Activated CD8-positive, alpha-beta T cell treated with anti-CD3 and anti-CD28 coated beads for 36 hours (primary cell): ENCODE measurements around the gene PRSS33. TPM values are rescaled to one million over a fixed set of nuclear protein-coding genes. Genes with fewer than 3 reads are reported as not detected.

Experiments used
- ATAC-seq: fragments of 200-7000 bp; cut with Tn5 transposase; one replicate; pipeline ENCODE4 v1.10.0; 2021; ENCODE audit warnings: mild to moderate bottlenecking, moderate library complexity
- CTCF ChIA-PET: fragments of 350-600 bp; sonication (Branson Sonifier 250); formaldehyde crosslinking; loops from one replicate; lab custom pipeline; 2021; ENCODE audit warnings: antibody characterized with exemption; lab: Charles Lee
- POLR2A ChIA-PET: fragments of 350-600 bp; sonication (Branson Sonifier 250); formaldehyde crosslinking; loops from one replicate; lab custom pipeline; 2021; ENCODE audit warnings: antibody characterized with exemption; lab: Charles Lee
- DNase-seq: peaks from one replicate; pipeline ENCODE4 v3.0.0-alpha.2; 2020
- H3K27ac Mint-ChIP-seq: one replicate; pipeline ENCODE4 v1.8.0; 2021; ENCODE audit warnings: mild to moderate bottlenecking, mixed read lengths
- H3K27me3 Mint-ChIP-seq: one replicate; pipeline ENCODE4 v1.8.0; 2021; ENCODE audit warnings: mixed read lengths
- H3K36me3 Mint-ChIP-seq: one replicate; pipeline ENCODE4 v1.8.0; 2021; ENCODE audit warnings: low read depth, mixed read lengths
- H3K4me1 Mint-ChIP-seq: one replicate; pipeline ENCODE4 v1.8.0; 2021; ENCODE audit warnings: low read depth, mixed read lengths
- H3K4me3 Mint-ChIP-seq: one replicate; pipeline ENCODE4 v1.8.0; 2021; ENCODE audit warnings: mild to moderate bottlenecking, moderate library complexity, mixed read lengths
- H3K9me3 Mint-ChIP-seq: one replicate; pipeline ENCODE4 v1.8.0; 2021; ENCODE audit warnings: mixed read lengths
- CTCF ChIP-seq: fragments of 200-600 bp; IDR thresholded peaks from one replicate; pipeline ENCODE4 v1.8.0; 2022; ENCODE audit warnings: antibody characterized with exemption, mild to moderate bottlenecking
- intact Hi-C: fragments of 100-400 bp; cut with micrococcal nuclease; formaldehyde crosslinking; loops from one replicate; pipeline ENCODE4 v1.10.0; 2022
- total RNA-seq, 2 experiments: library from RNA; stranded (reverse); gene quantifications; one replicate each; pipeline ENCODE4 v1.2.3, GENCODE V29; 2021

The PRSS33 gene
- total RNA-seq, 2 experiments from 2014 or later = 0.29 TPM; not detected in 1

- H3K27me3 Mint-ChIP-seq = no peaks in the 10 kb centered on the region
- no peak overlapping the region for H3K4me3 Mint-ChIP-seq
- intact Hi-C loops = no loop called here
- H3K4me1 Mint-ChIP-seq = peaks cover 13% of the 10 kb centered on the region
- H3K36me3 Mint-ChIP-seq = peaks cover 20% of the 10 kb centered on the region
- POLR2A ChIA-PET = no interaction called here
- peaks cover 1% of the 10 kb centered on the region for H3K9me3 Mint-ChIP-seq
- no peak overlapping the region for H3K27ac Mint-ChIP-seq
- no peak for TF ChIP-seq CTCF
- ATAC-seq (no peak), DNase-seq (no peak)
- CTCF ChIA-PET = no interaction called here
Observed at GRCh38 chr16:2748757-2749455, 38.5 kb downstream of the PRSS33 start.

- CTCF ChIA-PET = no interaction called here
Observed at GRCh38 chr16:2745961-2746360, 41.4 kb downstream of the PRSS33 start.

GRCh38 chr16:2745116-2745890 is 42.1 kb downstream of the PRSS33 start:
- intact Hi-C loops = no loop called here
- H3K4me1 Mint-ChIP-seq = peaks cover 2% of the 10 kb centered on the region
- ATAC-seq = no peak
- no peaks in the 10 kb centered on the region for H3K9me3 Mint-ChIP-seq
- H3K4me3 Mint-ChIP-seq = no peak overlapping the region
- no peak for DNase-seq
- CTCF ChIA-PET = no interaction called here
- POLR2A ChIA-PET = no interaction called here
- peaks cover 5% of the 10 kb centered on the region for H3K36me3 Mint-ChIP-seq
- TF ChIP-seq CTCF = no peak
- H3K27ac Mint-ChIP-seq = no peak overlapping the region
- no peaks in the 10 kb centered on the region for H3K27me3 Mint-ChIP-seq

More at GRCh38 chr16:2745961-2746360, 41.4 kb downstream of the PRSS33 start:
- Mint-ChIP-seq H3K9me3 (no peaks in the 10 kb centered on the region), H3K4me1 (peaks cover 7% of the 10 kb centered on the region), H3K36me3 (peaks cover 8% of the 10 kb centered on the region), H3K27ac (no peak overlapping the region), H3K27me3 (no peaks in the 10 kb centered on the region), H3K4me3 (no peak overlapping the region)
- intact Hi-C loops = no loop called here
- DNase-seq (no peak), ATAC-seq (no peak)
- TF ChIP-seq CTCF = no peak
- POLR2A ChIA-PET = interaction anchor here (0.9 kb wide), 1 partner anchor 89 kb away, joined by 3 read pairs; no protein-coding TSS in a partner anchor

GRCh38 chr16:2744711-2745110 is 42.6 kb downstream of the PRSS33 start:
- H3K27me3 Mint-ChIP-seq = no peaks in the 10 kb centered on the region
- H3K36me3 Mint-ChIP-seq = peaks cover 2% of the 10 kb centered on the region
- DNase-seq (no peak), ATAC-seq (no peak)
- H3K4me1 Mint-ChIP-seq = peaks cover 2% of the 10 kb centered on the region
- H3K27ac Mint-ChIP-seq = no peak overlapping the region
- H3K4me3 Mint-ChIP-seq = no peak overlapping the region
- CTCF ChIA-PET = no interaction called here
- no peak for TF ChIP-seq CTCF
- H3K9me3 Mint-ChIP-seq = no peaks in the 10 kb centered on the region
- intact Hi-C loops = no loop called here
- POLR2A ChIA-PET = no interaction called here
